VCaP (cell line): ENCODE data around the gene TPPP.

Experiments
- H3K27ac ChIP-seq: fragments of 450-650 bp; 2 replicates; pipeline ENCODE4 v1.5.1; 2017
- CTCF ChIP-seq: fragments of 450-650 bp; conservative IDR thresholded peaks from 2 replicates; pipeline ENCODE4 v1.5.1; 2017; ENCODE audit warnings: mild to moderate bottlenecking, moderate library complexity

Gene TPPP

GRCh38 chr5:665956-666711, 27.0 kb downstream of the TPPP start:
- TF ChIP-seq CTCF = no peak
- H3K27ac ChIP-seq = no peak overlapping the region

- no peak overlapping the region for H3K27ac ChIP-seq
- TF ChIP-seq CTCF = no peak
Measured at GRCh38 chr5:665541-665955, 27.6 kb downstream of the TPPP start.

GRCh38 chr5:664994-665360, 28.2 kb downstream of the TPPP start:
- TF ChIP-seq CTCF = no peak
- H3K27ac ChIP-seq = no peak overlapping the region

- no peak for TF ChIP-seq CTCF
- H3K27ac ChIP-seq = no peak overlapping the region
Measured at GRCh38 chr5:664343-664993, 28.7 kb downstream of the TPPP start.

- H3K27ac ChIP-seq = no peak overlapping the region
- no peak for TF ChIP-seq CTCF
Measured at GRCh38 chr5:663436-664342, 29.5 kb downstream of the TPPP start.

- no peak for TF ChIP-seq CTCF
Measured at GRCh38 chr5:662751-663435, 30.3 kb downstream of the TPPP start.

More at GRCh38 chr5:662751-663435, 30.3 kb downstream of the TPPP start:
- H3K27ac ChIP-seq = no peak overlapping the region
